B cell (primary cell): ENCODE measurements around the gene PCBP3. TPM values are rescaled to one million over a fixed set of nuclear protein-coding genes. Genes with fewer than 3 reads are reported as not detected.

Source experiments
- ATAC-seq: fragments of 200-7000 bp; cut with Tn5 transposase; one replicate; pipeline ENCODE4 v1.10.0; 2021; ENCODE audit warnings: low read depth, mild to moderate bottlenecking, moderate number of reproducible peaks, moderate library complexity
- CTCF ChIA-PET: fragments of 350-600 bp; sonication (Branson Sonifier 250); formaldehyde crosslinking; loops from one replicate; lab custom pipeline; 2021; ENCODE audit warnings: antibody characterized with exemption, inconsistent platforms; lab: Charles Lee
- POLR2A ChIA-PET: fragments of 350-600 bp; sonication (Branson Sonifier 250); formaldehyde crosslinking; loops from one replicate; lab custom pipeline; 2021; ENCODE audit warnings: antibody characterized with exemption; lab: Charles Lee
- DNase-seq: peaks from one replicate; pipeline ENCODE4 v3.0.0; 2013
- H2AFZ ChIP-seq: 2 replicates; pipeline ENCODE4 v1.6.1; 2012; ENCODE audit warnings: mild to moderate bottlenecking, low read depth, low read length; ENCODE audit not compliant: insufficient read depth, poor library complexity, severe bottlenecking
- H3K27ac ChIP-seq, 2 donors: 1 replicate in 1 of 2; 2 replicates in 1 of 2; pipeline ENCODE4 v1.5.1; 2012 to 2013; ENCODE audit warnings: low read length in 2 of 2, mild to moderate bottlenecking in 2 of 2, moderate library complexity in 1 of 2
- H3K27me3 ChIP-seq, 4 experiments: fragments of 200-600 bp in 1 of 4; sonication (generic) in 1 of 4; replicated peaks in 1 of 4; 1 replicate in 2 of 4; 2 replicates in 2 of 4; pipeline versions ENCODE4 v1.6.1 to v1.7.0; 2013 to 2016; ENCODE audit warnings: low read length in 3 of 4, mild to moderate bottlenecking in 2 of 4, mixed read lengths in 1 of 4, moderate library complexity in 1 of 4; ENCODE audit not compliant: insufficient read depth in 4 of 4, control insufficient read depth in 3 of 4; ENCODE audit errors: control extremely low read depth in 1 of 4
- H3K36me3 ChIP-seq, 2 experiments: replicated peaks in 1 of 2; 1 replicate in 1 of 2; 2 replicates in 1 of 2; pipeline versions ENCODE4 v1.6.1 to v1.7.1; 2013; ENCODE audit warnings: low read length in 1 of 2; ENCODE audit not compliant: insufficient read depth in 2 of 2, control insufficient read depth in 1 of 2; ENCODE audit errors: control extremely low read depth in 1 of 2, extremely low read depth in 1 of 2
- H3K4me1 ChIP-seq, 2 donors: fragments of 200-600 bp in 1 of 2; sonication (generic) in 1 of 2; 1 replicate in 1 of 2; 2 replicates in 1 of 2; pipeline versions ENCODE4 v1.5.1 to v1.6.1; 2013 to 2017; ENCODE audit warnings: low read length in 2 of 2; ENCODE audit not compliant: control insufficient read depth in 2 of 2, insufficient read depth in 2 of 2
- H3K4me2 ChIP-seq: replicated peaks from 2 replicates; pipeline ENCODE3; 2012; ENCODE audit warnings: mild to moderate bottlenecking, low read depth, low read length; ENCODE audit not compliant: poor library complexity, severe bottlenecking
- H3K4me3 ChIP-seq, 5 experiments: fragments of 200-600 bp in 1 of 5; sonication (generic) in 1 of 5; 1 replicate in 3 of 5; 2 replicates in 2 of 5; pipeline versions ENCODE4 v1.5.1 to v1.7.0; 2011 to 2016; ENCODE audit warnings: low read length in 4 of 5, mild to moderate bottlenecking in 4 of 5, low read depth in 2 of 5, control low read depth in 1 of 5, moderate library complexity in 1 of 5; ENCODE audit not compliant: insufficient read depth in 1 of 5; ENCODE audit errors: control extremely low read depth in 1 of 5, extremely low read depth in 1 of 5
- H3K79me2 ChIP-seq: fragments of 200-600 bp; sonication (generic); one replicate; pipeline ENCODE4 v1.6.0; 2016; ENCODE audit warnings: low read length; ENCODE audit not compliant: control insufficient read depth, insufficient read depth
- H3K9ac ChIP-seq: fragments of 200-600 bp; sonication (generic); 2 replicates; pipeline ENCODE4 v1.6.1; 2017; ENCODE audit warnings: mild to moderate bottlenecking, low read length, moderate library complexity
- H3K9me3 ChIP-seq, 3 donors: one replicate each; pipeline versions ENCODE4 v1.6.1 to v1.7.1; 2013; ENCODE audit warnings: low read length in 2 of 3; ENCODE audit not compliant: control insufficient read depth in 2 of 3, insufficient read depth in 1 of 3; ENCODE audit errors: control extremely low read depth in 1 of 3
- H4K20me1 ChIP-seq: 2 replicates; pipeline ENCODE4 v1.6.0; 2012; ENCODE audit warnings: mild to moderate bottlenecking, low read length; ENCODE audit not compliant: insufficient read depth, control insufficient read depth, poor library complexity, severe bottlenecking
- H3K27ac Mint-ChIP-seq: one replicate; pipeline ENCODE4 v1.8.0; 2021; ENCODE audit warnings: mixed read lengths
- H3K27me3 Mint-ChIP-seq: one replicate; pipeline ENCODE4 v1.8.0; 2021; ENCODE audit warnings: mixed read lengths
- H3K4me1 Mint-ChIP-seq: one replicate; pipeline ENCODE4 v1.8.0; 2021; ENCODE audit warnings: mixed read lengths
- H3K4me3 Mint-ChIP-seq: one replicate; pipeline ENCODE4 v1.8.0; 2021; ENCODE audit warnings: mixed read lengths
- H3K9me3 Mint-ChIP-seq: one replicate; pipeline ENCODE4 v1.8.0; 2022; ENCODE audit warnings: mixed read lengths; ENCODE audit not compliant: insufficient read depth
- CTCF ChIP-seq: fragments of 200-600 bp; IDR thresholded peaks from one replicate; pipeline ENCODE4 v1.8.0; 2022; ENCODE audit warnings: antibody characterized with exemption, mild to moderate bottlenecking
- EZH2 ChIP-seq: IDR thresholded peaks from 2 replicates; pipeline ENCODE4 v1.6.1; 2012; ENCODE audit warnings: borderline replicate concordance, low read depth, mild to moderate bottlenecking, moderate library complexity, low read length; ENCODE audit not compliant: insufficient read depth, poor library complexity, severe bottlenecking
- WGBS: methylation state at CpG from one replicate; pipeline ENCODE4 v1.1.5; 2013; ENCODE audit warnings: missing lambda C conversion rate; ENCODE audit not compliant: insufficient coverage; 5-methylcytosine and 5-hydroxymethylcytosine counted together
- intact Hi-C: fragments of 100-400 bp; cut with micrococcal nuclease; formaldehyde crosslinking; loops from one replicate; pipeline ENCODE4 v1.10.0; 2022
- polyA plus RNA-seq: library from polyadenylated mRNA; depleted of rRNA; stranded (reverse); fragments of >200 nt; gene quantifications from 2 replicates; pipeline ENCODE4 v1.2.3, GENCODE V29; 2012
- total RNA-seq, 2 donors: library from RNA; stranded (reverse); fragments of 120-200 nt in 1 of 2; gene quantifications; 1 replicate in 1 of 2; 2 replicates in 1 of 2; pipeline versions ENCODE4 v1.2.3 to v1.2.4, GENCODE V29; 2013 to 2022

PCBP3 gene
- total and polyA plus RNA-seq, 2 donors (not counting 1 experiment from before 2014, with no cell fraction given) = 0.45 to 2.7 TPM

GRCh38 chr21:45912611-45913417, 269.3 kb downstream of the PCBP3 start:
- Histone ChIP-seq H3K9ac (no peak overlapping the region), H3K9me3 (no peaks in the 10 kb centered on the region), H3K4me1 (no peaks in the 10 kb centered on the region), H3K27ac (no peak overlapping the region), H3K79me2 (no peaks in the 10 kb centered on the region), H2AFZ (no peak overlapping the region), H3K4me2 (no peak overlapping the region), H3K4me3 (no peak overlapping the region), H4K20me1 (no peaks in the 10 kb centered on the region), H3K36me3 (no peaks in the 10 kb centered on the region), H3K27me3 (no peaks in the 10 kb centered on the region)
- Mint-ChIP-seq H3K4me1 (no peaks in the 10 kb centered on the region), H3K9me3 (no peaks in the 10 kb centered on the region), H3K27ac (no peak overlapping the region), H3K4me3 (no peak overlapping the region), H3K27me3 (no peaks in the 10 kb centered on the region)
- intact Hi-C loops = no loop called here
- POLR2A ChIA-PET = no interaction called here
- CTCF ChIA-PET = interaction anchor here (0.5 kb wide), 1 partner anchor 774 kb away, joined by 3 read pairs; no protein-coding TSS in a partner anchor
- TF ChIP-seq EZH2 (no peak), CTCF (no peak)
- no peak for ATAC-seq
- WGBS = 93% methylated on average over 13 of the region's 16 CpGs
- DNase-seq = no peak

GRCh38 chr21:45913418-45913765, 269.9 kb downstream of the PCBP3 start:
- Histone ChIP-seq H3K36me3 (no peaks in the 10 kb centered on the region), H3K4me1 (no peaks in the 10 kb centered on the region), H3K4me3 (no peak overlapping the region), H3K27me3 (no peaks in the 10 kb centered on the region), H3K79me2 (no peaks in the 10 kb centered on the region), H3K9ac (no peak overlapping the region), H2AFZ (no peak overlapping the region), H3K9me3 (no peaks in the 10 kb centered on the region), H4K20me1 (no peaks in the 10 kb centered on the region), H3K27ac (no peak overlapping the region), H3K4me2 (no peak overlapping the region)
- no peak overlapping the region for H3K27ac Mint-ChIP-seq
- CTCF ChIA-PET = interaction anchor here (0.5 kb wide), 1 partner anchor 775 kb away, joined by 3 read pairs; no protein-coding TSS in a partner anchor
- ATAC-seq (no peak), DNase-seq (no peak)
- no peak overlapping the region for H3K4me3 Mint-ChIP-seq
- no peaks in the 10 kb centered on the region for H3K4me1 Mint-ChIP-seq
- intact Hi-C loops = no loop called here
- TF ChIP-seq CTCF (no peak), EZH2 (no peak)
- H3K27me3 Mint-ChIP-seq = no peaks in the 10 kb centered on the region
- POLR2A ChIA-PET = no interaction called here
- no peaks in the 10 kb centered on the region for H3K9me3 Mint-ChIP-seq
- WGBS = 94% methylated on average over 10 of the region's 10 CpGs
